Measurements from ENCODE around the gene USP48. TPM values are rescaled to one million over a fixed set of nuclear protein-coding genes. Genes with fewer than 3 reads are reported as not detected.
"Not testable (repeated sequence)": the region's sequence is repeated elsewhere in the genome, so short reads cannot be mapped to it uniquely, and the experiment has no call there.

USP48 gene
- total RNA-seq, 1 experiment from 2014 or later, result 84.8 TPM

DNA sequence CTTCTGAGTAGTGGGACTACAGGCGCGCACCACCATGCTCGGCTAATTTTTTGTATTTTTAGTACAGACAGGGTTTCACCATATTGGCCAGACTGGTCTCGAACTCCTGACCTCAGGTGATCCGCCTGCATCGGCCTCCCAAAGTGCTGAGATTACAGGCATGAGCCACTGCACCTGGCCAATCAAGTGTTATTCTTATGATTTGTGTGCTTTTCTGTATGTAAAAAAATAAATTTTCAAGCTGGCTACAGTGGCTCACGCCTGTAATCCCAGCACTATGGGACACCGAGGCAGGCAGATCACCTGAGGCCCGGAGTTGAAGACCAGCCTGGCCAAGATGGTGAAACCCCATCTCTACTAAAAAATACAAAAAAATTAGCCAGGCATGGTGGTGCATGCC is 12.3 kb downstream of the USP48 start:
- not testable (repeated sequence) for H2BK5ac ChIP-seq (ENCODE audit: insufficient read length, low read length); H3K27me3 Mint-ChIP-seq (ENCODE audit: low read depth); H4K20me1 ChIP-seq (ENCODE audit: control insufficient read depth, insufficient read depth, insufficient read length); H3K56ac ChIP-seq (ENCODE audit: insufficient read length, low read depth, low read length); H4K91ac ChIP-seq (ENCODE audit: insufficient read length, low read depth, low read length); H2BK12ac ChIP-seq (ENCODE audit: insufficient read length, low read depth, low read length); H2BK15ac ChIP-seq (ENCODE audit: low read depth, low read length); H3K4me1 ChIP-seq (ENCODE audit: insufficient read depth, low read length); H4K5ac ChIP-seq (ENCODE audit: insufficient read length, low read depth, low read length); H3K23ac ChIP-seq (ENCODE audit: insufficient read length, low read depth, low read length); H3K9me3 ChIP-seq (ENCODE audit: control insufficient read depth, low read depth, low read length); H3K27me3 ChIP-seq (ENCODE audit: insufficient read depth, low read length); H2BK20ac ChIP-seq (ENCODE audit: low read depth, low read length, poor library complexity, severe bottlenecking); H3K4me2 ChIP-seq (ENCODE audit: insufficient read depth, insufficient read length, low read length); H3K18ac ChIP-seq (ENCODE audit: insufficient read length, low read depth, low read length); H3T11ph ChIP-seq (ENCODE audit: low read length); H3K23me2 ChIP-seq (ENCODE audit: insufficient read length, low read depth, low read length, poor library complexity, severe bottlenecking); H2AK5ac ChIP-seq (ENCODE audit: insufficient read length, low read length); H2BK120ac ChIP-seq (ENCODE audit: low read depth, low read length, poor library complexity, severe bottlenecking); H3K9ac ChIP-seq (ENCODE audit: extremely low read depth, insufficient read length, low read length); H3K27ac ChIP-seq (ENCODE audit: insufficient read length, low read depth, low read length); DNase-seq; H3K4me3 Mint-ChIP-seq; H3K27ac Mint-ChIP-seq; H3K36me3 Mint-ChIP-seq (ENCODE audit: insufficient read depth in 1 of 3, low read depth in 3 of 3); H3K4ac ChIP-seq (ENCODE audit: low read depth, low read length); H3K14ac ChIP-seq (ENCODE audit: insufficient read depth, low read length); H3K79me1 ChIP-seq (ENCODE audit: insufficient read depth, low read depth, low read length, poor library complexity, severe bottlenecking); H3K9me3 Mint-ChIP-seq; H4K8ac ChIP-seq (replicated peaks; ENCODE audit: insufficient read length, low read depth, low read length); H2AFZ ChIP-seq (ENCODE audit: low read length)
- H3K4me1 Mint-ChIP-seq, result peaks cover 7 to 13% of the 10 kb centered on the region in 2 experiments; a peak in 3 of 4 replicates
- peaks cover 37% of the 10 kb centered on the region for H3K79me2 ChIP-seq (ENCODE audit: insufficient read depth, low read length)
- no CpG with 5 or more reads among the region's 9 CpGs for WGBS (ENCODE audit: extremely low coverage, insufficient read length, low lambda C conversion rate)
